Cardiac muscle cell (in vitro differentiated cells and primary cell): ENCODE results near the gene PCSK5. TPM values are rescaled to one million over a fixed set of nuclear protein-coding genes. Genes with fewer than 3 reads are reported as not detected.
A peak's percentile ranks its signal among the peaks of the same experiment; 100 is the strongest.

Source experiments
- DNase-seq, 2 donors: peaks; one replicate each; pipeline versions ENCODE4 v3.0.0 to v3.0.0-alpha.2; 2010 to 2017; ENCODE audit warnings: low read depth in 1 of 2, low spot score in 1 of 2
- H3K27ac ChIP-seq: fragments of 200-600 bp; sonication (generic); 2 replicates; pipeline ENCODE4 v1.5.1; 2016
- H3K27me3 ChIP-seq: fragments of 200-600 bp; sonication (generic); 2 replicates; pipeline ENCODE4 v1.6.0; 2016; ENCODE audit warnings: control low read depth
- H3K36me3 ChIP-seq: fragments of 200-600 bp; sonication (generic); 2 replicates; pipeline ENCODE4 v1.5.1; 2016; ENCODE audit warnings: control low read depth
- H3K4me1 ChIP-seq: fragments of 200-600 bp; sonication (generic); 2 replicates; pipeline ENCODE4 v1.8.1; 2017; ENCODE audit warnings: low read depth, mild to moderate bottlenecking, mixed run types
- H3K4me3 ChIP-seq: fragments of 200-600 bp; sonication (generic); 2 replicates; pipeline ENCODE4 v1.5.1; 2016; ENCODE audit warnings: mild to moderate bottlenecking
- H3K9me3 ChIP-seq: fragments of 200-600 bp; sonication (generic); 2 replicates; pipeline ENCODE4 v1.5.1; 2017; ENCODE audit warnings: low read depth, mild to moderate bottlenecking, control low read depth
- CTCF ChIP-seq: IDR thresholded peaks from 2 replicates; pipeline ENCODE4 v1.5.1; 2012; ENCODE audit warnings: low read depth, mild to moderate bottlenecking, low read length
- polyA plus RNA-seq: library from polyadenylated mRNA; unstranded; fragments of >200 nt; fragmentation: Nextera tagmentation; extraction: Ambion mirVana; gene quantifications from 2 replicates; pipeline ENCODE4 v1.2.1, GENCODE V29; 2016
- total RNA-seq: library from RNA; depleted of rRNA; stranded (reverse); fragments of >200 nt; gene quantifications from 2 replicates; pipeline ENCODE4 v1.2.3, GENCODE V29; 2016

PCSK5 gene
- total and polyA plus RNA-seq, 2 experiments from 2014 or later, result 6.8 to 9.6 TPM

- TF ChIP-seq CTCF, result no peak
- Histone ChIP-seq H3K36me3 (no peaks in the 10 kb centered on the region), H3K27ac (peak overlapping the region; percentile 51), H3K27me3 (no peaks in the 10 kb centered on the region), H3K4me3 (no peak overlapping the region), H3K4me1 (peaks cover 14% of the 10 kb centered on the region), H3K9me3 (no peaks in the 10 kb centered on the region)
- DNase-seq, result peak in 1 of 2 donors; percentile 6
These were observed 271.7 kb downstream of the PCSK5 start for GRCh38 chr9:76162086-76162730.

- Histone ChIP-seq H3K27me3 (no peaks in the 10 kb centered on the region), H3K4me3 (no peak overlapping the region), H3K27ac (peak overlapping the region; percentile 3), H3K4me1 (peaks cover 14% of the 10 kb centered on the region), H3K9me3 (no peaks in the 10 kb centered on the region), H3K36me3 (no peaks in the 10 kb centered on the region)
- no peak for TF ChIP-seq CTCF
- DNase-seq, result peak; percentile 8 to 72
These were observed 272.5 kb downstream of the PCSK5 start for GRCh38 chr9:76162751-76163500.

- no peak for TF ChIP-seq CTCF
These were observed 276.1 kb downstream of the PCSK5 start for GRCh38 chr9:76166526-76166925.

GRCh38 chr9:76176171-76176570 is 285.7 kb downstream of the PCSK5 start:
- Histone ChIP-seq H3K9me3 (no peaks in the 10 kb centered on the region), H3K4me1 (peaks cover 4% of the 10 kb centered on the region), H3K27me3 (no peaks in the 10 kb centered on the region), H3K36me3 (no peaks in the 10 kb centered on the region), H3K27ac (no peak overlapping the region), H3K4me3 (no peak overlapping the region)
- DNase-seq, result no peak
- no peak for TF ChIP-seq CTCF

More at GRCh38 chr9:76166526-76166925, 276.1 kb downstream of the PCSK5 start:
- H3K36me3 ChIP-seq, result no peaks in the 10 kb centered on the region
- DNase-seq, result no peak
- H3K4me1 ChIP-seq, result peaks cover 4% of the 10 kb centered on the region
- no peaks in the 10 kb centered on the region for H3K27me3 ChIP-seq
- H3K9me3 ChIP-seq, result no peaks in the 10 kb centered on the region
- H3K27ac ChIP-seq, result no peak overlapping the region
- H3K4me3 ChIP-seq, result no peak overlapping the region

- Histone ChIP-seq H3K4me3 (no peak overlapping the region), H3K27me3 (no peaks in the 10 kb centered on the region), H3K4me1 (peaks cover 4% of the 10 kb centered on the region), H3K27ac (no peak overlapping the region), H3K9me3 (no peaks in the 10 kb centered on the region), H3K36me3 (no peaks in the 10 kb centered on the region)
- no peak for TF ChIP-seq CTCF
- DNase-seq, result no peak
These were observed 287.5 kb downstream of the PCSK5 start for GRCh38 chr9:76177931-76178330.
